ENCODE results near the gene SPATA13. TPM values are rescaled to one million over a fixed set of nuclear protein-coding genes. Genes with fewer than 3 reads are reported as not detected.
"Not testable (repeated sequence)": the region's sequence is repeated elsewhere in the genome, so short reads cannot be mapped to it uniquely, and the experiment has no call there.

Gene SPATA13
- total and polyA plus RNA-seq, 2 donors (not counting 1 experiment from before 2014, with no cell fraction given): 11.6 to 24.6 TPM

DNA sequence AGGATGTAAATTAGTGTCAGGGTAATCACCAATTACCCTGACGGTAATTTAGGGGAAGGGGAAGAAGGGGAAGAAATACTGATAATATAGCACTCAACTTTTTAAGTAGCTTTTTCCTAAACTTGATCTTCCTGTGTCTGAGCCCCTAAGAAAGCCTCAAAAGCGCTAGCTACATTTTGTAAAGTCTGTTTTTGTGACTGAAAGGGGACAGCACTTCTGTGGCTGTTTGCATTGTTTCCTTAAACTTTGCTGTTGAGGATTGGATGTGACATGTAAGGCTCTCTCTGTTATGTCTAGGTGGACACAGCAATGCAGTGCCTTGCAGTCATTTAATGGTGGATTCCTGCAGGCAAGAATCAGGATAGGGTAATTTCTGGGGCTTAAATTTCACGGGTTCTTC, 42.8 kb downstream of the SPATA13 start:
- Histone ChIP-seq H3K9ac (ENCODE audit: insufficient read depth, low read length) (no peak overlapping the region), H3K27ac (ENCODE audit: insufficient read depth, low read length) (no peak overlapping the region), H3K4me1 (ENCODE audit: control insufficient read depth, extremely low read depth, insufficient read depth, low read length) (peaks cover 3% of the 10 kb centered on the region), H3K4me2 (ENCODE audit: extremely low read depth, insufficient read depth, low read length) (no peak overlapping the region), H3K27me3 (ENCODE audit: control insufficient read depth, insufficient read depth, low read length) (no peaks in the 10 kb centered on the region), H3K36me3 (ENCODE audit: control insufficient read depth, insufficient read depth, low read length) (no peaks in the 10 kb centered on the region), H3K9me3 (ENCODE audit: control insufficient read depth, insufficient read depth, low read depth, low read length) (no peaks in the 10 kb centered on the region), H4K20me1 (ENCODE audit: control insufficient read depth, extremely low read depth, insufficient read depth, low read length) (no peaks in the 10 kb centered on the region), H3K79me2 (ENCODE audit: control insufficient read depth, insufficient read depth, low read length) (no peaks in the 10 kb centered on the region), H2AFZ (ENCODE audit: low read length) (no peak overlapping the region), H3K4me3 (replicated peaks in 1 of 4; ENCODE audit: control extremely low read depth in 1 of 4, insufficient read depth in 1 of 4, low read depth in 3 of 4, low read length in 4 of 4) (no peak overlapping the region)
- DNase-seq (ENCODE audit: low read depth in 2 of 2): no peak
- TF ChIP-seq EZH2 (IDR thresholded peaks at IDR 0.05; ENCODE audit: low read length, missing control alignments): no peak
- no peak for TF ChIP-seq CTCF (conservative IDR thresholded peaks at IDR 0.05 in 1 of 2, IDR thresholded peaks at IDR 0.05 in 1 of 2; ENCODE audit: low read depth in 1 of 2, low read length in 2 of 2)

DNA sequence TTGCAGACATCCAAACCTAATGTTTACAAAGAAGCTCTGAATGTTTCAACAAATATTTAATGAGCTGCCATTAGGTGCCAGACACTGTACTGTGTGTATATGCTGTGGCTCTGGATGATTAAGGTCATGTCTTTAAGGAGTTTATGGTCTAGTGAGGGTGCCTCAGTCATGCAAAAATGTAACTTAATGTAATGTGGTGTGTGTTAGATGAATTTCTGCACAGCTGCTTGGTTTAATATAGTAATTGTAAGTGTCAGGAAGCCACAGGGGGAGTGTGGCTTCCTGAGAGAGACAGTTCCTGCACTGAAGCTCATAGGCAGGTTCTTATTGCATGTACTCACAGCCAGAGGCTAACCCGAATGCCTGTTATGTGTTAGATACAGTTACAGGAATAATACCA, 43.3 kb downstream of the SPATA13 start:
- DNase-seq (ENCODE audit: low read depth in 2 of 2): no peak
- no peak overlapping the region for H3K9ac ChIP-seq (ENCODE audit: insufficient read depth, low read length)
- no peak overlapping the region for H2AFZ ChIP-seq (ENCODE audit: low read length)

DNA sequence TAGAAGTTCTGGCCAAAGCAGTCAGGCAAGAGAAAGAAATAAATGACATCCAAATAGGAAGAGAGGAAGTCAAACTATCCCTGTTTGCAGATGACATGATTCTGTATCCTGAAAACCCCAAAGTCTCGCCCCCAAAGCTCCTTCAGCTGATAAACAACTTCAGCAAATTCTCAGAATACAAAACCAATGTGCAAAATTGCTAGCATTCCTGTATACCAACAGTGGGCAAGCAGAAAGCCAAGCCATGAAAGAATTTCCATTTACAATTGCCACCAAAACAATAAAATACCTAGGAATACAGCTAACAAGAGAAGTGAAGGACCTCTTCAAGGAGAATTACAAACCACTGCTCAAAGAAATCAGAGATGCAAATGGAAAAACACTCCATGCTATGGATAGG, 44.6 kb downstream of the SPATA13 start:
- H4K20me1 ChIP-seq (ENCODE audit: control insufficient read depth, extremely low read depth, insufficient read depth, low read length); H3K79me2 ChIP-seq (ENCODE audit: control insufficient read depth, insufficient read depth, low read length); H3K9ac ChIP-seq (ENCODE audit: insufficient read depth, low read length); H3K4me1 ChIP-seq (ENCODE audit: control insufficient read depth, extremely low read depth, insufficient read depth, low read length); H2AFZ ChIP-seq (ENCODE audit: low read length); H3K4me2 ChIP-seq (ENCODE audit: extremely low read depth, insufficient read depth, low read length); H3K27me3 ChIP-seq (ENCODE audit: control insufficient read depth, insufficient read depth, low read length); H3K9me3 ChIP-seq (ENCODE audit: control insufficient read depth, insufficient read depth, low read depth, low read length); H3K36me3 ChIP-seq (ENCODE audit: control insufficient read depth, insufficient read depth, low read length); H3K27ac ChIP-seq (ENCODE audit: insufficient read depth, low read length); H3K4me3 ChIP-seq (replicated peaks in 1 of 4; ENCODE audit: control extremely low read depth in 1 of 4, insufficient read depth in 1 of 4, low read depth in 3 of 4, low read length in 4 of 4): not testable (repeated sequence)
- peak in 1 of 2 donors; percentile 35 for DNase-seq (ENCODE audit: low read depth in 2 of 2)

More for the DNA sequence above, 43.3 kb downstream of the SPATA13 start:
- Histone ChIP-seq H3K4me3 (replicated peaks in 1 of 4; ENCODE audit: control extremely low read depth in 1 of 4, insufficient read depth in 1 of 4, low read depth in 3 of 4, low read length in 4 of 4) (no peak overlapping the region), H3K4me1 (ENCODE audit: control insufficient read depth, extremely low read depth, insufficient read depth, low read length) (peaks cover 3% of the 10 kb centered on the region), H4K20me1 (ENCODE audit: control insufficient read depth, extremely low read depth, insufficient read depth, low read length) (no peaks in the 10 kb centered on the region), H3K9me3 (ENCODE audit: control insufficient read depth, insufficient read depth, low read depth, low read length) (no peaks in the 10 kb centered on the region), H3K27me3 (ENCODE audit: control insufficient read depth, insufficient read depth, low read length) (no peaks in the 10 kb centered on the region), H3K36me3 (ENCODE audit: control insufficient read depth, insufficient read depth, low read length) (no peaks in the 10 kb centered on the region), H3K4me2 (ENCODE audit: extremely low read depth, insufficient read depth, low read length) (no peak overlapping the region), H3K79me2 (ENCODE audit: control insufficient read depth, insufficient read depth, low read length) (no peaks in the 10 kb centered on the region), H3K27ac (ENCODE audit: insufficient read depth, low read length) (no peak overlapping the region)
- TF ChIP-seq EZH2 (IDR thresholded peaks at IDR 0.05; ENCODE audit: low read length, missing control alignments) (no peak), CTCF (conservative IDR thresholded peaks at IDR 0.05 in 1 of 2, IDR thresholded peaks at IDR 0.05 in 1 of 2; ENCODE audit: low read depth in 1 of 2, low read length in 2 of 2) (no peak)

All from fibroblast of lung (primary cell).